Measurements from ENCODE around the gene CREG1.

The CREG1 gene

DNA sequence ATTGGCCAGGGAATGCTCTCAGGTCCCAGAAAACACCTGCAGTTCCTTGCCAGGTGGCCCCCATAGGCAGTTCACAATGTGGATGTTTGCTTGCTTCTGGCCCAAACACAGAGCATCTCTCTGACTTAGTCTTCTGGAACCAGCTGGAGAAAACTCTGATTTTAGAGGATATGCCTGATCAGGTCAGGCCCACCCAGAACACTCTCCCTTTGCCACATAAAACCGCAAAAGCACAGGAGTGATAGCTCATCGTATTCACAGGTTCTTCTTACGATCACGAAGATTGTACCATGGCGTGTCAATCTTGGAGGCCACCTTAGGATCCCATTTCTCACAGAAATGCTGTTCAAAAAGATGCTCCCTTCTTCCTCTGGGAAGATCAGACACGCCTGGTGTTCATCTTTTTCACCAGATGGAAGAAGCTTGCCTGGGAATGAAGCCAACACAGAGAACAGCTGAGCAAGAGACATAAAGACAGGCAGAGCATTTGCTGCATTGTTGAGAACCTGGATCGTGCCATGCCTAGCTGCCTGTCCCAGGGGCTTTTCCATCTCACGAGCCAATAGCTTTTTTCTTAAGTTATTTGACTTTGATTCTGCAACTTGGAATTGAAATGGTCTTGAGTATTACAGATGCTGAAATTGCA is 23.6 kb downstream of the CREG1 start:
- no peak for DNase-seq (ENCODE audit: low read depth)

DNA sequence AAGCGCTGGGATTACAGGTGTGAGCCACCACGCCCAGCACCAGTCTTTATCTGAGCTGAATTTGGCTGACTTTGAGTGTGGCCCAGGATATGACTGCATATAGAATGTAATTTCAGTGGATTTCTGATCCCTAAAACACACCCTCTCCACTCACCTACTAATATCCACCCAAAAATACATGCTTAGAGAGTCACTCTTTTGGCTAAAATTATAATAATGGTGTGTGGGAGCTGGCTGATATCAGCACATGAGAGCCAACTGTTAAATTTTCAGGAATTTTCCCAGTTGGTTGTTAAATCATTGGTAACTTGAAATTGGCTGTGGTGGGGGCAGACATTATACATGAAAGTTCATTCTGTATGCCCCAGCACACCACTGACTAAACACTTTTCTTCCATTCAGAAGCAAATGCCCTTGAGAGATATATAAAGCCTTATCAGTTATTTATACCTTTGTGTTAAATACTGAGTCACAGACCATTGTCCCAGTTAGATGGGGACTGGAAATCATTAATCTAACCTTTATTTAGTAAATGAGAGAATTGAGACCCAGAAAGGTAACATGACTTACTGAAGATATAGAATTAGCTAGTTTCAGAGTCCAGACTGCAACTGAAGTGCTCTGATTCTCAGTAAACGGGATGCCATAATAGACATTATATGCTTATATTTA is 25.4 kb downstream of the CREG1 start:
- no peak for DNase-seq (ENCODE audit: low read depth)

GRCh38 chr1:167526667-167527383 is 26.7 kb downstream of the CREG1 start:
- DNase-seq (ENCODE audit: low read depth) = no peak

GRCh38 chr1:167524651-167525050 is 28.9 kb downstream of the CREG1 start:
- no peak for DNase-seq (ENCODE audit: low read depth)

DNA sequence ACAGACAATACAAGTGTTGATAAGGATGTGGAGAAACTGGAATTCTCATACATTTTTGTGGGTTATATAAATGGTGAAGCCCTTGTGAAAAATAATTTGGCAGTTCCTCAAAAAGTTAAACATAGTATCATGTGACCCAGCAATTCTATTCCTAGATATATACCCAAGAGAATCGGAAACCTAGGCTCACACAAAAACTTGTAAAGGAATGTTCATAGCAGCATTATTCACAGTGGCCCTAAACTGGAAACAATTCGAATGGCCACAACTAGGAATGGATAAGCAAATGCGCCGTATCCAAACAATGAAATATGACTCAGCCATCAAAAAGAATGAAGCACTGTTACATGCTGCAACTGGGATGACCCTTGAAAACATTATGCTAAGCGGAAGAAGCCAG is 31.3 kb downstream of the CREG1 start:
- no peak for DNase-seq (ENCODE audit: low read depth)

- DNase-seq (ENCODE audit: low read depth) = no peak
Observed at GRCh38 chr1:167520711-167521206, 32.8 kb downstream of the CREG1 start.

- peak; percentile 67 for DNase-seq (ENCODE audit: low read depth)
Observed at GRCh38 chr1:167518331-167518700, 35.2 kb downstream of the CREG1 start, which contains the start of gene CD247. Gene CD247 (minus strand): TSS chr1:167518529. CDS start chr1:167518465, 64 bp downstream.

GRCh38 chr1:167517535-167518330 is 35.8 kb downstream of the CREG1 start:
- peak; percentile 86 for DNase-seq (ENCODE audit: low read depth)

DNA sequence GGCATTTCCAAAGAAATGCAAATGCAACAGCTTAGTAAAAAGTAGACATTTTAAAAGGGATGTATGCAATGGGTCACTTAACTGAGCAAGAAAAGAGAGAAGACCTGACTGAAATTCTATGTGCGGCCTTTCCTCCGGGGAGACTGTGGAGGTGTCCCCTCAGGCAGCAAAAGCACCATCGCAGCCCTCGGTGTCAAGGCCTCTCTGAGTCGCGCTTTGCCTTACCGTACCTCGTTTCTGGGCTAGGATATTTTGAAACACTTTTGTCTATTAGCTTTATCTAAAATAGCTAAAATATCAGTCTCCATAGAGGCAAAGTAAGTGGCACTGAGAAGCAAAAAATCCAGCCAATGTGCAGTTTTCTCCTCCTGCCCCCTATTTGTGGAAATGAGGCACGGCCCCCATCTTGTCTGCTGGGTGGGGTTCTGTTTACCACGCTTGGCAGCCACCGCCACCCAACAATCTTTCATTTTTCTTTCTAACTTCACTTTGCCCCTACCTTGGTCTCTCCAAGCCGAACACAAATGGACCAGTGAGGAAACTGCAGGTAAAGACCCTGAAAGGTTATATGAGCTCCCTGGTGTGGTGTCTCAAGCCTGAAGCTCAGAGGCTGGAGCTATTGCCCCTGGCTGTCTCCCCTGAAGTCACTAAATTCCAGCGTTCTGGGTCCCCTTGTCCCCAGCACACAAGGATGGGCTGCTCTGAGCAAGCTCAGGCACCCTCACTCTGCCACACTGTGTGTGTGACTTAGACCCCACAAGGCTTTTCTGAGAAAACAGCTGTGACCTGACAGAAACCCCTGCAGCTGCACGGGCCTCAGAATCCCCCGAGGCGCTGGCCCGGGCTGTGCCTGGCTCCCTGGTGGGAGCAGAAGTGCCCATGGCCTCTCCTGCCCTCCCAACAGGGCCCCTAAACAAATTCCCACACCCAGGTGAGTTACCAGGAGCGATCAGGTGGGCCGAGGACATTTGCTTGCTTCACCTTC is 36.9 kb downstream of the CREG1 start:
- DNase-seq (ENCODE audit: low read depth) = no peak

DNA sequence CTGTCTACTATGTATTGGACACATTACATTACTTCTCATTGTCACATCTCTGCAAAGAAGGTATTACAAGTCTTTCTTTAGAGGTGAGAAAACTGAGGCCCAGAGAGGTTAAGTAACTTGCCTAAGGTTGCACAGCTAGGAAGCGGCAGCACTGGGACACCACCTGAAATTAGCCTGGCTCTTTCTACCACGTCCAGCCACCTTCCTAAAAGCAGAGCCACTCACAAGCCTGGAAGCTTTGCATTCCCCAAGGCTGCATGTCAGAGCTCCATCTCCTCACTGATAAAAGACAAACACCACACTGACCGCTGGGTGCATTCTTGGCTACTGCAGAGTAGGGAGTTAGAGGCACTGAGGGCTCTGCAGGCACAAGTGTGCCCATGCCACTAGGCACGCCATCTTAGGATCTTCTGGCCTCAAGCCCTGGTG is 37.7 kb downstream of the CREG1 start:
- DNase-seq (ENCODE audit: low read depth) = no peak

GRCh38 chr1:167515461-167515860 is 38.1 kb downstream of the CREG1 start:
- DNase-seq (ENCODE audit: low read depth) = no peak

GRCh38 chr1:167514288-167514687 is 39.3 kb downstream of the CREG1 start:
- DNase-seq (ENCODE audit: low read depth) = no peak

DNA sequence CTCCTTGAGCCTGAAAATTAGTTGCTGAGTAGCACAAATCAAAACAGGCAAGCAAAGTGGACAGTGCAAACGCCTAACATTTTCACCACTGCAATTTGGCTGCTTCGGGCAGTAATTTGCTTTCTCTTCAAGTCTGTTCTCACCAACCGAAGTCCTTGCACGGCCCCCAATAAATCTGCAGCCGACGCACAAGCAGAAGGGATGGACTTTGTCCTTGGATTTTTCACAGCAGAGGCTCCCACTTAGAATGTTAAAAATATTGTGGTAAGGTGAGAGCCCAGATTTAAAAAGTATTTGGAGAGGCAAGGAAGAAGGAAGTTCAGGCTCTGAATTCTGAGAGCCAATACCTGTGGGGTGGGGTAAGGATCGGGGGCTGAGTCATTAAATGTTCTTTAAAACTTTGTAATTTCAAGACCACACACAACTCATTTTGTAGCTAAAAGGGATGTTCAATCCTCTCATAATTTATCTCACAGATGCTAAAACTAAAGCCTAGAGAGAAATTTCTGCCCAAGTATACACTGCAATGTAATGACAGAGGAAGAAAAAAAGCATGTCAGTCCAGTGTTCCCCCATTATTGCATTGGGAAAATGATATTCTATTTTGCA is 41.4 kb downstream of the CREG1 start:
- DNase-seq (ENCODE audit: low read depth) = no peak

- DNase-seq (ENCODE audit: low read depth) = no peak
Observed at GRCh38 chr1:167511374-167511986, 42.1 kb downstream of the CREG1 start.

DNA sequence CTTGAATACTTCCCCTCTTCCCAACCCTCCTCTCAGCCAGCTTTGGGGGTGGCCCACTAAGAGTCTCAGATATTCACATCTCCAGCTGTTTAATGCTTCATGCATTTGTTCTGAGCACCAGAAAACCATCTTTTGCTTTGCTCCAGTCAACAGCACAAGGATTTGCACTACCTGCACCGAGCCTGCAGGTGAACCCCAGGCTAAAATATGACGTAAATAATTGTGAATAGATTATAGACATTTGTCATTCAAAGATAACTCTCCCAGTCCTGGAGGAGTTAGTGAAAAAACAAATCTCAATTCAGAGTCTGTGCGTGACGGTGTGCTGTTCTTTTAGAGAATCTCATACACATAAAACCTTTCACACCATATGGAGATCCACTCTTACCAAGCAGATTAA is 42.7 kb downstream of the CREG1 start:
- no peak for DNase-seq (ENCODE audit: low read depth)

- no peak for DNase-seq (ENCODE audit: low read depth)
Observed at GRCh38 chr1:167510244-167510643, 43.3 kb downstream of the CREG1 start.

- DNase-seq (ENCODE audit: low read depth) = no peak
Observed at GRCh38 chr1:167509587-167509986, 44.0 kb downstream of the CREG1 start.

DNA sequence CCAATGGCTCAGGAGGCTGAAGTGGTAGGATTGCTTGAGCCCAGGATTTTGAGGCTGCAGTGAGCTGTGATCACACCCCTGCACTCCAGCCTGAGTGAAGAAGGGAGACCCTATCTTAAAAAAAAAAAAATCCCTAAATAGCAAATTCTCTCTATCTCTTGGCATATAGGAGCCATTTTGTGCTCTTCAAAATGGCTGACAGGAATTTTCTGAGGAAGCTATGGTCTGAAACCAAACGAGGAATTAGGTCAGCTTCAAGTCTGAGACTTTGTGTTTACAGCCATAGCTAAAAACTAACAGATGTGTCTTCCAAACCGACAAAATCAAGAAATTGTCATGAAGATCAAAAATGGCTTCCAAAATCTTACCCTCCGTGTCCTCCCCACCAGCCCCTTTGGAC is 45.8 kb downstream of the CREG1 start:
- no peak for DNase-seq (ENCODE audit: low read depth)

DNA sequence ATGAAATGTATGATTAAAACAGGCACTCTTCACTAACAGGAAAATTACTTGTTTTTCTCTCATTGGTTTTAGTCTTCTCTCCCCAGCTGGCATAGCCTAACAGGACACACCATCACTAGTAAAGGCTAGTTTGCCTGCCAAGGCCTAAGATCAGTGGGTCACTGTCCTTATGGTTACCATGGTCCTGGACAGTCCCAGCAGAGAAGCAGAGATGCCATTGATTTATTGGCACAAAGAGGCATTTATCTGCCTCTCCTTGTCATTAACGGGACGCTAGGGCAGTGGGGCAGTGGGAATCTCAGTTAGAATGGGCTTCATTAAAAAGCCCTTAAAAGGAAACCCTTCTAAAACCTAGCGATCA is 49.1 kb downstream of the CREG1 start:
- no peak for DNase-seq (ENCODE audit: low read depth)
